Stimulated activated naive CD8-positive, alpha-beta T cell treated with anti-CD3 and anti-CD28 coated beads, Interleukin-15, Interleukin-2, amounts not matched to agents 100 ng/mL and 50 ng/mL, for 24 hours (primary cell): Measurements from ENCODE around the gene URAD.
A peak's percentile ranks its signal among the peaks of the same experiment; 100 is the strongest.
"Not testable (repeated sequence)": the region's sequence is repeated elsewhere in the genome, so short reads cannot be mapped to it uniquely, and the experiment has no call there.

Experiments
- H3K27ac Mint-ChIP-seq: one replicate; pipeline ENCODE4 v1.8.0; 2021; ENCODE audit warnings: mild to moderate bottlenecking, mixed read lengths
- H3K27me3 Mint-ChIP-seq: one replicate; pipeline ENCODE4 v1.8.0; 2021; ENCODE audit warnings: mixed read lengths
- H3K36me3 Mint-ChIP-seq: one replicate; pipeline ENCODE4 v1.8.0; 2021; ENCODE audit warnings: low read depth, mixed read lengths
- H3K4me1 Mint-ChIP-seq: one replicate; pipeline ENCODE4 v1.8.0; 2021; ENCODE audit warnings: low read depth, mixed read lengths
- H3K4me3 Mint-ChIP-seq: one replicate; pipeline ENCODE4 v1.8.0; 2021; ENCODE audit warnings: mild to moderate bottlenecking, mixed read lengths
- H3K9me3 Mint-ChIP-seq: one replicate; pipeline ENCODE4 v1.8.0; 2021; ENCODE audit warnings: mixed read lengths

Gene URAD

DNA sequence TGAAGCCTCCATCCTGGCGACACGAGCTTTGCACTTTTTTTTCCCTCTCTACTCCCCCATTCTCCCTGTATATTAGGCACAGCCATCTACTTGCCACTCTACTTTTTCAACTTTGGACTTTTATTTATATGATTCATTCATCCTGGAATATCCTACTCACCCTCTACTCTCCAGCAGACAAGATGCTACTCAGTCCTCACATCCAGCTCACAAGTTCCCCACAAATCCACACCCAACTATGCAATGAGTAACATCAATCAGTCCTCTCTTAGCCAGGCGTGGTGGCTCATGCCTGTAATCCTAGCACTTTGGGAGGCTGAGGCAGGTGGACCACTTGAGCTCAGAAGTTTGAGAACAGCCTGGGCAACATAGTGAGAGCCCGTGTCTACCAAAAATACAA, 23.9 kb upstream of the URAD start:
- Mint-ChIP-seq H3K36me3 (no peaks in the 10 kb centered on the region), H3K27ac (no peak overlapping the region), H3K4me3 (no peak overlapping the region), H3K4me1 (peaks cover 9% of the 10 kb centered on the region), H3K9me3 (no peaks in the 10 kb centered on the region), H3K27me3 (no peaks in the 10 kb centered on the region)

DNA sequence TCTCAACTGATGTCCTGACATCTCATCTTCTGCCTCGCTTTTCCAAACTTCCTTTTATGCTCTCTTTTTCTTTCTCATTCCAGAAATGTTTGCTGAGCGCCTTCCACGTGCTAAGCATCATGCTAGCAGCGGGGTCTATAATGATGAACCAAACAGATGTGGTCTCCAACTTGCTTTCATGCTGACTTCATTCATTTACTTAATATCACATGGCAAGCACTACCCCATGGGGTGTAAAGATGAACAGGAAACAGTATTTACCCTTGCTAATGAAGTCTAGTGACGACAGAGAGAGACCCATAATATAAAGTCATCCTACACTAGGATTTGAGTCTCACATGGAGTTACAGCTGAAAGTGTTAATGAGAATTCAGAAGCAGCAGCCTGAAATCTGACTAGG, 21.6 kb upstream of the URAD start:
- H3K4me3 Mint-ChIP-seq, result no peak overlapping the region
- no peak overlapping the region for H3K27ac Mint-ChIP-seq
- peaks cover 6% of the 10 kb centered on the region for H3K4me1 Mint-ChIP-seq
- no peaks in the 10 kb centered on the region for H3K9me3 Mint-ChIP-seq
- no peaks in the 10 kb centered on the region for H3K27me3 Mint-ChIP-seq
- no peaks in the 10 kb centered on the region for H3K36me3 Mint-ChIP-seq

DNA sequence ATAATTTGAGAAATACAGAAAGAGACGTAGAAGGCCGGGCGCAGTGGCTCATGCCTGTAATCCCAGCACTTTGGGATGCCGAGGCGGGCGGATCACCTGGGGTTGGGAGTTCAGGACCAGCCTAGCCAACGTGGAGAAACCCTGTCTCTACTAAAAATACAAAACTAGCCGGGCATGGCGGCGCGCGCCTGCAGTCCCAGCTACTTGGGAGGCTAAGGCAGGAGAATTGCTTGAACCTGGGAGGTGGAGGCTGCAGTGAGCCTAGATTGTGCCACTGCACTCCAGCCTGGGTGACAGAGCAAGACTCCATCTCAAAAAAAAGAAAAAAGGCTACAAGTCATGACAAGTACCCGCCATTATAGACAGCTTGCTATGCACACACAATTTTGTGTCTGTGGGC, 16.5 kb upstream of the URAD start:
- H3K4me3 Mint-ChIP-seq, H3K4me1 Mint-ChIP-seq, H3K27me3 Mint-ChIP-seq, H3K9me3 Mint-ChIP-seq, H3K36me3 Mint-ChIP-seq, H3K27ac Mint-ChIP-seq: not testable (repeated sequence)

DNA sequence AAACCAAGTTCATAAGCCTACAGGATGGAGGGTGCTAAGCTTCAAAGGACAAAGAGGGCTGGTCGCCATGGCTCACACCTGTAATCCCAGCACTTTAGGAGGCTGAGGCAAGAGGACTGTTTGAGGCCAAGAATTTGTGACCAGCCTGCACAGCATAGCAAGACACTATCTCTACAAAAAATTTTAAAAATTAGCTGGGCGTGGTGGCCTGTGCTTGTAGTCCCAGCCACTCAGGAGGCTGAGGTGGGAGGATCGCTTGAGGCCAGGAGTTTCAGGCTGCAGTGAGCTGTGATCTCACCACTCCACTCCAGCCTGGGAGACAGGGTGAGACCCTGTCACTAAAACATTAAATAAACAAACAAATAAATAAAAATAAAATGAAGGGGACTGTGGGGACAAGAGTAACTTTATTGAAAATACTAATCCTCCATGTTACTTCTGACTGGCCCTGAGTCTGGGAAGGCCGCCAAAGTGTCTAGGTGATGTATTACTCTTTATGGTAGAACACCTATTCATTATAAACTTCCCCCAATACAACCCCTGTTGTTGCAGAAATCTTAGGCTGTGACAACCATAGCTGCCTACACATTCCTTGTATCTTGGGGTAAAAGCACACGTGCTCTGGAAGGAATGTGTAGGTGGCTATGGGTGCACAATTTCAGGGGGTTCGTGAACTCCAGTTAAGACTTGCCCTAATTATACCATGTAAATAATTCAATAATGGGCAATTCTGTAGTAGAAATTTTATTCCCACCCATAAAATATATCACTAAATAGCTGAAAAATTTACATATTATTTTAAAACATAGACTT, 14.6 kb upstream of the URAD start:
- Mint-ChIP-seq H3K4me1 (no peaks in the 10 kb centered on the region), H3K9me3 (no peaks in the 10 kb centered on the region), H3K27me3 (no peaks in the 10 kb centered on the region), H3K4me3 (no peak overlapping the region), H3K36me3 (no peaks in the 10 kb centered on the region), H3K27ac (no peak overlapping the region)

DNA sequence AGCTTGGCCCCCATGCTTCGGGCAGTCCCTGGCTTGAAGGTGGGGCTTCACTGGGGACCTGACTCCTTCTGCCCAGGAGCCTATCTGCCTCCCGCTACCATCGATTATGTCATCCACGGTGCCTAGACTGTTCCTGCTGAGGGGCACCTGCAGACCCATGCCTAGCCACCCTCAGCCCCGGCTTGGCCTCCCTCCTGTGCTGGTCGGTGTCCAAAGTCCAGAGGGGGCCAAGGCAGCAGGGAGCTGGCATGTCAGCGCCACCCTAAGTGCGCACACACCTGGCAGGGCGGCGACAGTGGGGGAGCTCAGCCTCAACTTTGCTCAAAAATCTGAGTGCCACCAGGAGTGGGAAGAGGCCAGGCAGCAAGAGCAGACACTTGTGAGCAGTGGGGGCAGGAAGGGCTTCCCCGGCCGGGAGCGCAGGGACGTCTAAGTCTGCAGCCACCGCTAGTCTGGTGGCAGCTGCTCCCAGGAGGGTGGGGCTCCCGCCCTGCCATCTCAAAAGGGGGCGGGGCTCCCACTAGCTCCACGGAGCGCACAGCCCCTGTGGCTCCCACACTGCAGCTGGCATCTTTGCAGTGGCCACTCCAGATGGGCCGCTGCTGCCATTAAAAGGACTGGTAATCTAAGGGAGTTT, 13.5 kb upstream of the URAD start:
- Mint-ChIP-seq H3K9me3 (no peaks in the 10 kb centered on the region), H3K27me3 (no peaks in the 10 kb centered on the region), H3K27ac (no peak overlapping the region), H3K36me3 (no peaks in the 10 kb centered on the region), H3K4me1 (no peaks in the 10 kb centered on the region), H3K4me3 (no peak overlapping the region)

GRCh38 chr13:28001049-28001448, 12.6 kb upstream of the URAD start:
- H3K27ac Mint-ChIP-seq, result no peak overlapping the region

GRCh38 chr13:28000567-28000966, 12.1 kb upstream of the URAD start:
- no peaks in the 10 kb centered on the region for H3K9me3 Mint-ChIP-seq
- no peak overlapping the region for H3K27ac Mint-ChIP-seq
- no peaks in the 10 kb centered on the region for H3K36me3 Mint-ChIP-seq
- H3K4me1 Mint-ChIP-seq, result no peaks in the 10 kb centered on the region
- H3K4me3 Mint-ChIP-seq, result no peak overlapping the region
- no peaks in the 10 kb centered on the region for H3K27me3 Mint-ChIP-seq

More at GRCh38 chr13:28001049-28001448, 12.6 kb upstream of the URAD start:
- Mint-ChIP-seq H3K4me1 (no peaks in the 10 kb centered on the region), H3K9me3 (no peaks in the 10 kb centered on the region), H3K4me3 (no peak overlapping the region), H3K27me3 (no peaks in the 10 kb centered on the region), H3K36me3 (no peaks in the 10 kb centered on the region)

- H3K27me3 Mint-ChIP-seq, result no peaks in the 10 kb centered on the region
- H3K36me3 Mint-ChIP-seq, result no peaks in the 10 kb centered on the region
- no peak overlapping the region for H3K4me3 Mint-ChIP-seq
- no peaks in the 10 kb centered on the region for H3K9me3 Mint-ChIP-seq
- no peaks in the 10 kb centered on the region for H3K4me1 Mint-ChIP-seq
- no peak overlapping the region for H3K27ac Mint-ChIP-seq
Measured at GRCh38 chr13:27997904-27998522, 9.5 kb upstream of the URAD start.

DNA sequence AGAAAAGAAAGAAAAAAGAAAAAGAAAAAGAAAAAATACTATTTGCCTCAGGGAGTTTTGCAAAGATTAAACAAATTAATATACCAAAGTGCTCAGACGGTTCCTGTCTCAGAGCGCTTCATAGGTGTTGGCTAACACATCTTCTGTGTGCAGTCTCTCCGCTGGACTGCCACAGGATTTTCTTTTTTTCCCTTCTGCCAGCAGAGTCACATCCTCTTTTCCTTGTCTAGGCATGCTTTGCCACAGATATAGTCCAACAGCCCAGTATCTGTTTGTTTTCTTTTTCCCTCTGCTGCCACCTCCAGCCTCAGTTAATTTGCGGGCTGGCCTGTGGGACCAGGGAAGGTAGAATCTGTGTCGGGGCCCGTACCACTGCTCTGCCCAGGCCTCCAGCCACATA, 3.4 kb upstream of the URAD start:
- Mint-ChIP-seq H3K4me1 (no peaks in the 10 kb centered on the region), H3K9me3 (no peaks in the 10 kb centered on the region), H3K36me3 (no peaks in the 10 kb centered on the region), H3K27ac (no peak overlapping the region), H3K27me3 (peaks cover 8% of the 10 kb centered on the region), H3K4me3 (no peak overlapping the region)

GRCh38 chr13:27985600-27985999, 2.9 kb downstream of the URAD start:
- Mint-ChIP-seq H3K27ac (no peak overlapping the region), H3K4me3 (no peak overlapping the region), H3K9me3 (no peaks in the 10 kb centered on the region), H3K4me1 (no peaks in the 10 kb centered on the region), H3K36me3 (no peaks in the 10 kb centered on the region), H3K27me3 (peaks cover 43% of the 10 kb centered on the region)

GRCh38 chr13:27982361-27982760, 6.1 kb downstream of the URAD start:
- no peak overlapping the region for H3K27ac Mint-ChIP-seq

GRCh38 chr13:27981006-27981708, 7.3 kb downstream of the URAD start:
- Mint-ChIP-seq H3K4me1 (peaks cover 15% of the 10 kb centered on the region), H3K27ac (no peak overlapping the region), H3K36me3 (no peaks in the 10 kb centered on the region), H3K4me3 (no peak overlapping the region), H3K27me3 (peaks cover 70% of the 10 kb centered on the region), H3K9me3 (no peaks in the 10 kb centered on the region)

More at GRCh38 chr13:27982361-27982760, 6.1 kb downstream of the URAD start:
- Mint-ChIP-seq H3K9me3 (no peaks in the 10 kb centered on the region), H3K4me1 (peaks cover 14% of the 10 kb centered on the region), H3K4me3 (no peak overlapping the region), H3K36me3 (no peaks in the 10 kb centered on the region), H3K27me3 (peaks cover 63% of the 10 kb centered on the region)

DNA sequence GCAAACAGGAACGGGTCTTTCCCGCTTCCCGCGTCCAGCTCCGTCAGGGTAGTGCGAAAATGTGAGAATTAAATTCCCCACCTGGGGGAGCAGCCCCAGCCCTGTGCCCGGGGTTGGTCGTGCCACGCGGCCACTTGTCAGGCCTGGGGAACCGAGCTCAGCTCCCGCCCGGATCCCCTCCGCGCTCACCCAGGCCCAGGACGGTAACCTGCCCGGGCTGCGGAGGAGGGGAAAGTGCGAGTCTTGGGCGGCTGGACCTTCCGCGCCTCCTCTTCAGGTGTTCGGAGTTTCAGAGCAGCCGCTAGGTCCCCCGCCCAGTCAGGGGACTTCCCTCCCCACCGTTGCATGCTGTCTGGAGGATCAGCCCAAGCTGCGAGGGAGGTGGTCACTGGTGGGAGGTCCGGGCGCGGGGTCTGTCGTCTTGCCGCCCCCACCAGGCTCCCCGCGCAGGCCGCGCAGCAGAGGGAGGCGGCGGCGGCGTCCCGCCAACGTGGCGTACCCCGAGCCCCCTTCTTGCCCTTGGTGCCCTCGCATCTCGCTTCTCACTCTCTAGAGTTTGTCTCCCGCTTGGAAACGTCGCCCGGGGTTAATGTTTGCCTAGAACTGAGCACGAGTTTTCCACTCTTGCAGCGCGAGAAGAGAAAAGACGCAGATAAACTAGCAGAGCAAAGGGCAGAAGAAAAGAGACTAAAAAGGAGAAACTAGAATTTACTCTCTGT, 8.1 kb downstream of the URAD start:
- H3K4me1 Mint-ChIP-seq, result peaks cover 19% of the 10 kb centered on the region
- H3K27me3 Mint-ChIP-seq, result peaks cover 77% of the 10 kb centered on the region
- no peaks in the 10 kb centered on the region for H3K36me3 Mint-ChIP-seq
- no peaks in the 10 kb centered on the region for H3K9me3 Mint-ChIP-seq
- peak overlapping the region; percentile 5 for H3K4me3 Mint-ChIP-seq
- H3K27ac Mint-ChIP-seq, result no peak overlapping the region

DNA sequence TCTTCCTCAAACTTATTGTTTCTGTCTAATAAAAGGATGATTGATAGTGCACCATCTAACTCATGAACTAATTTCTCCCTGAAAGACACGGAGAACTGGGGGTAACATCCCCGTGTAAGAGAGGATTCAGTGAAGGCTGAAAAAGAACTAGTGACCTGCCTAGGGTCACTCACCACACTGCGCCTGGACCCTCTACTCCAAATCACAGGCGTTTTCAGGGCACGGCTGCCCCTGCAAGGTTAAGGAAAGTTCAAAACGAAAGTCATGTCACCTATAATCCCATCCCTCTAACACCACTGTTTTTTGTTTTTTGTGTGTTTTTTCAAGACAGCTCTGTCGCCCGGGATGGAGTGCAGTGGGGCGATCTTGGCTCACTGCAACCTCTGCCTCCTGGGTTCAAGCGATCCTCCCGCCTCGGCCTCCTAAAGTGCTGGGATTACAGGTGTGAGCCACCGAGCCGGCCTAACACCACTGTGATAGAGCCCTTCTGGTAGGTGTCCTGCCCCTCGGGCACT, 8.7 kb downstream of the URAD start:
- no peaks in the 10 kb centered on the region for H3K36me3 Mint-ChIP-seq
- peak overlapping the region; percentile 5 for H3K4me3 Mint-ChIP-seq
- H3K4me1 Mint-ChIP-seq, result peaks cover 23% of the 10 kb centered on the region
- H3K27ac Mint-ChIP-seq, result no peak overlapping the region
- H3K27me3 Mint-ChIP-seq, result peaks cover 83% of the 10 kb centered on the region
- H3K9me3 Mint-ChIP-seq, result no peaks in the 10 kb centered on the region
